Embryonic facial prominence (tissue), 1 donor: Measurements from ENCODE around the gene TPD52L1.
"Not testable (repeated sequence)": the region's sequence is repeated elsewhere in the genome, so short reads cannot be mapped to it uniquely, and the experiment has no call there.

ENCODE experiments used
- DNase-seq: peaks from one replicate; pipeline ENCODE4 v3.0.0-alpha.2; 2016; ENCODE audit errors: extremely low spot score

The TPD52L1 gene

GRCh38 chr6:125271486-125272159 lies 118.0 kb downstream of the TPD52L1 start:
- no peak for DNase-seq

- DNase-seq: no peak
Observed at GRCh38 chr6:125273251-125273650, 119.7 kb downstream of the TPD52L1 start.

GRCh38 chr6:125273965-125274364 lies 120.4 kb downstream of the TPD52L1 start:
- DNase-seq: no peak

- DNase-seq: no peak
Observed at GRCh38 chr6:125274935-125275334, 121.4 kb downstream of the TPD52L1 start.

DNA sequence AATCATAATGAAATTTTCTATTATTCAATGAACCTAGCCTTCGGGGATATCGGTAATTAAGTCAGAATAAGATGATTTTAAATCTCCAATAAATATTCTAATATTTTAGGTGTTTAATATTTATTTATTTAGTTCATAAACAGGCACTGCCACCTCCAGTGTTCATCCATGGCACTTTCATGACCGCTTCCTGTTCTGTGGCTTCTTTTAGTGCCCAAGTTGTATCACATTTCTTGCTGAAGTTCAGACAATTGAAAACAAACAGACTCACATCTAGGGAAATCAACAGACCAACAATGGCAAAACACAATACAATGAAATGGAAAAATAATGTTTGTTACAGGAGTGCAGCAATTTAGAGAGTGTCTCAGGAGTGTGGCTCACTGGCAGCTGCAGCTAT lies 122.2 kb downstream of the TPD52L1 start:
- DNase-seq: no peak

GRCh38 chr6:125277838-125278237 lies 124.3 kb downstream of the TPD52L1 start:
- no peak for DNase-seq

- no peak for DNase-seq
Observed at GRCh38 chr6:125279961-125280360, 126.4 kb downstream of the TPD52L1 start.

- not testable (repeated sequence) for DNase-seq
Observed at GRCh38 chr6:125280370-125281035, 126.9 kb downstream of the TPD52L1 start.

DNA sequence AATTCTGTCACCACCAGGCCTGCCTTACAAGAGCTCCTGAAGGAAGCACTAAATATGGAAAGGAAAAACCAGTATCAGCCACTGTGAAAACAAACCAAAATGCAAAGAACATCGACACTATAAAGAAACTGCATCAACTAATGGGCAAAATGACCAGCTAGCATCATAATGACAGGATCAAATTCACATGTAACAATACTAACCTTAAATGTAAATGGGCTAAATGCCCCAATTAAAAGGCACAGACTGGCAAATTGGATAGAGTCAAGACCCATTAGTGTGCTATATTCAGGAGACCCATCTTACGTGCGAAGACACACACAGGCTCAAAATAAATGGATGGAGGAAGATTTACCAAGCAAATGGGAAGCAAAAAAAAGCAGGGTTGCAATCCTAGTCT lies 128.9 kb downstream of the TPD52L1 start:
- not testable (repeated sequence) for DNase-seq

GRCh38 chr6:125285353-125285752 lies 131.8 kb downstream of the TPD52L1 start:
- no peak for DNase-seq

GRCh38 chr6:125285936-125286335 lies 132.4 kb downstream of the TPD52L1 start:
- DNase-seq: no peak

DNA sequence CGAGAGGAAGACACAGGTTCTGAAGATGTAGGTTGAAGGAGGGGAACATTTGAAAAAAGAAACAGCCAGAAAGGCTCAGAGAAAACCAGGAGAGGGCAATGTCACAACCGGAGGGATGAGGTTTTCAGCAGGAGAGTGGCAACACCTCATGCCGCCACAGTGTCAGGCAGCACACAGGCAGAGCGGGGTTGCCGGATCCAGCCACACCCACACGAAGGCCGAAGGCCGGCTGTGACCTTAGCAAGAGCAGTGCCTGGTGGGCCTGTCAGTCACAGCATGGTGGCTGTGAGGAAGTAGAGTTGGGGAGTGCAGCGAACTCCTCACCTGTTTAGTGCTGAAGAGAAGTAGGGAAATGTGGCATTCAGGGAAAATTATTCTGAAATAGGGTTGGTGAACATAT lies 134.1 kb downstream of the TPD52L1 start:
- DNase-seq: no peak

DNA sequence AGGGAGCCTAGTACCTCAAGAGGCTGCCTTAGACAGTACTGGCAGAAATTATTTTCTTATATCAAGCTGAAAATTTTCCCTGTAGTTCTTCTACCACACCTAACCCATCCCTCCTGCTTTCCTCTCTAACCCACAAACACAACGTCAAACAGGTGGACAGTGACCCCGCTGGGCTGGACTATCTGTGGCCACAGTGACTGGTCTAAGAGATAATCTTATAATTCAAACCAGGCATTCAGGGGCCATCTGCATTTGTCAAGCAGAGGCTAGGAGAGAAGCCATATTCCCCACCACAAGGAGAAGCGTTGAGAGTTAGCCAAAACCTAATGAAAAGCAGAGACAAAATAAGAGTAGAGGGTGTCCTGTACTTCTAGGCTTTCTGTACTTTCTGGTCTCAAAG lies 140.0 kb downstream of the TPD52L1 start:
- DNase-seq: no peak

GRCh38 chr6:125294036-125294435 lies 140.5 kb downstream of the TPD52L1 start:
- no peak for DNase-seq

- no peak for DNase-seq
Observed at GRCh38 chr6:125294925-125295324, 141.4 kb downstream of the TPD52L1 start.

DNA sequence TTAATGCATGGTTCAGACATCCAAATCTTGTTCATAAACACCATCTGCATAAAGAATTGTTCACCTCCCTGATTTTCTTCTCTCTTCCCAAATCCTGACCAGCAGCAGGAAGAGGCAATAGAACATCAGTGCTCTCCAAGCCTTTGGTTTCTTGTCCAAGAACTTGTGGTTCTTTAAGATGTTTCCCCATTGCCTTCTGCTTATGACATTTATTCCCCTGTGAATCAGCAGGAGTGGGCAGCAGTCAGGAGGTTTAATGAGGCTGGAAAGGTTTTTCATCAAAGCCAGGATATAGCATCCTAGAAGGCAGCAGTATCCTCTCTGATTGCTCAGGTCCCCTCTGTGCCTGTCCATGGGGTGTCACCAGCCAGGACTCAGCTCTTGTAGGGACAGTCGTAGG lies 142.9 kb downstream of the TPD52L1 start:
- no peak for DNase-seq

GRCh38 chr6:125299257-125299656 lies 145.7 kb downstream of the TPD52L1 start:
- DNase-seq: no peak

- no peak for DNase-seq
Observed at GRCh38 chr6:125300992-125301434, 147.4 kb downstream of the TPD52L1 start.

GRCh38 chr6:125301435-125302391 lies 148.1 kb downstream of the TPD52L1 start, which contains the start of gene HDDC2:
TSS of gene HDDC2 (minus strand) at chr6:125301967. CDS start at chr6:125301932, 35 bp downstream.
- DNase-seq: no peak

GRCh38 chr6:125302840-125303511 lies 149.4 kb downstream of the TPD52L1 start:
- no peak for DNase-seq

- no peak for DNase-seq
Observed at GRCh38 chr6:125303512-125303854, 149.9 kb downstream of the TPD52L1 start.
